Activated CD4-positive, alpha-beta T cell treated with anti-CD3 and anti-CD28 coated beads for 48 hours (primary cell): ENCODE measurements around the gene KMT2E.
A peak's percentile ranks its signal among the peaks of the same experiment; 100 is the strongest.

ENCODE experiments used
- DNase-seq: peaks from one replicate; pipeline ENCODE4 v3.0.0-alpha.2; 2020

The KMT2E gene

DNA sequence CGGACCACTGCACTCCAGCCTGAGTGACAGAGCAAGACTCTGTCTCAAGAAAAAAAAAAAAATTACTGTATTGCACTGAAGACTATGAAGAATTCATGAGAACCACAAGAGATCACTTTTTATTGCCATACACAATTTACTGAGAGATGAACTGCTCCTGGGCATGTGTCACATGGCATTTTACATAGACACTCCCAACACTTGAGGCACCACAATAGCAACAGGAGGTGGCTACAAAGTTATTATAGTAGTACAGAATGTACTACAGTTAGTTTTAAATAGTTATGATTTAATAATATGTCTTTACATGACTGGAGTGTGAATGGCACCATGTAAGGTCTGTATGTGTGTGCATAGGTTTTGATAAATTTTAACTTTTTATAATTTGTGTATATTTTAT is 70.6 kb downstream of the KMT2E start:
- DNase-seq: no peak

DNA sequence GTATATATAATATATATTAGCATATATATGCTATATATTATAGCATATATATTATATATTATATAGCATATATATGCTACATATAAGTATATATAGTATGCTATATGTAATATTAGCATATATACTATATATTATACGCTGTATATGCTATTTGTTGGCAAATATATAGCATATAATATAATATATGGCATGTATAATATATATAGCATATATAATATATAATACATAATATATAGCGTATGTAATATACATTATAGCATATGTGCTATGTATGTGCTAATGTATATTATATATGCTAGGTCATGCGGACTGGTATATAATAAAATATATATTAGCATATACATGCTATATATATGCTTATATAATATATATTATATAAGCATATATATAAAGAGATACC is 72.8 kb downstream of the KMT2E start:
- DNase-seq: no peak

DNA sequence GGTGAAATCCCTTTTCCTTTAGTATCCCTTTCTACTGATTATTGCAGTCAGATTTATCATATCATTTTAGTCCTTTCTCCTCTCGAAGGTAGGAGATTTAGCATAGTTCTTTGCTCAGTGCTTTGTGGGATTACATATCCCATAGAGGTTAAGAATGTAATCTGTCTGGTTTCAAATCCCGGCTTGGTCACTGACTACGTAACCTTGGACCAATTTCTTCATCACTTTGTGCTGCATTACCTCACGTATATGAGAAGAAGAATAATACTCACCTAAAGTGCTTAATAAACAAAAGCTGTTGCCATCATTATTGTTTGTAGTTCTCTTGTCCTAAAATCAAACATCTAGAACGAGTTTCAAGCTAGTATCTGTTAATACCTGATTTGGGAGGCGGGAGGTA is 74.0 kb downstream of the KMT2E start:
- DNase-seq: no peak

DNA sequence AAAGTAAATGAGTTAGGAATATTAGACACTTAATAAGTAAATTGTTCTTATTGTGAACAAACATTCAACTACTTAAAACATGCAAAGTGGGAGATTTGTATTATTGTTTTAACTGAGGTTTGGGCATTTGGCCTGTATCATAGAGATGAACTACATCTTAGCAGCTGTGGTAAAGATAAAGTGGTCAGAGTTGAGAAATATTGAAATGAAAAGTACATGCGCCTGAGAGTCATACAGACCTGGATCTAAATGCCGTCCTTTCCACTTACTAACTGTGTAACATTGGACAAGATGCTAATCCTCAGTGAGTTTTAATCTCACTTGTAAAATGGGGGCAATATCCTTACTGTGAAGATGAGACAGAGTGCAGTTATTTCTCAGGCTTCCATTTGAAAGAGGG is 74.5 kb downstream of the KMT2E start:
- DNase-seq: no peak

DNA sequence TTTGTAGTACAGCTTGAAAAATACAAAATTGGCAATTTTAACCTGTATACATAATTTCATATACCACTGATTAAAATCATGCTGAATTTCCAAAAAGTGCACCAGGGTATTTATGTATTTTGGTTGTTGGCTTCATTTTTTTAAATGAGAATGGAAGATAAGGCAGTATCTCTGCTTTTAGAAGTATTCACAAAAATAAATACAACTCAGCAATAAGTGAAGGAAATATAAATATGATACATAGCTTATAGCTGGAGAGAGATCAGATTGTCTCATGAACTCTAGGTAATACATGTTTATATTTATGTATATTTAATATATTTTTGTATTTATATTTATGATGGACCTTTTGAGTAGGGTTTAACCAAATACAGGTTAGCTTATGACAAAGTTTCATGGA is 81.0 kb downstream of the KMT2E start:
- no peak for DNase-seq

DNA sequence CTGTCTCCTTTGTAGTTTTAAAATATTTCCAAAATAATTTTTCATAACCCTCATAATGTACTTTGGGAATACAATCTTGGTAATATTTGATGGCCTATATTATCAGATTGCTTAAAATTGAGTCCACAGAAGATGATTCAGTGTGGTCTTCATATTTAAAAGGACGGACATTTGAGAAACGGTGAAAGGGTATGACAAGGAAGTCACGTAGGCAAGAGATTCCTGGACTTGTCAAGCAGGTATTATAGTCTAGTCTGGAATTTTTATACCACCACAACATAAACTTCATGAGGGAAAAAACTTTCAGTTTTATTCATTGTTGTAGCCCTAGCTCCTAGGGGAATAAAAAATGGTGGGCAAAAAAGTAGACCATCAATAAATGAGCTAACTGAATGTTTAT is 82.3 kb downstream of the KMT2E start:
- DNase-seq: no peak

DNA sequence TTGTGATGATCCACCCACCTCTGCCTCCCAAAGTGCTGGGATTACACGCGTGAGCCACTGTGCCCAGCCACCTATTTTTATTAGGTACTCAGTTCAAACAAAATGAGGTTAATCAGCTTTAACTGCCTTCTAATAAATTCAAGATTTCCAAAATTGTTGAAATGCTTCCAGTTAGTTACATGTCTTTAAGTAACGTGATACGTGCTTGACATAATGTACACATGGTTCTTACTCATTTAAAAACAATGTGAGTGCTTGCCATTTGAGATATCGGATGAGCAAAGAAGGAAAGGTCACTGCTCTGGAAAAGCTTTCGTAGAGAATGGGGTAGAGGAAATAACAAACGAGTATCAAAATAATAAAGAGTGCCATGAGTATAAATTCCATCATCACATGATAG is 83.6 kb downstream of the KMT2E start:
- DNase-seq: no peak

DNA sequence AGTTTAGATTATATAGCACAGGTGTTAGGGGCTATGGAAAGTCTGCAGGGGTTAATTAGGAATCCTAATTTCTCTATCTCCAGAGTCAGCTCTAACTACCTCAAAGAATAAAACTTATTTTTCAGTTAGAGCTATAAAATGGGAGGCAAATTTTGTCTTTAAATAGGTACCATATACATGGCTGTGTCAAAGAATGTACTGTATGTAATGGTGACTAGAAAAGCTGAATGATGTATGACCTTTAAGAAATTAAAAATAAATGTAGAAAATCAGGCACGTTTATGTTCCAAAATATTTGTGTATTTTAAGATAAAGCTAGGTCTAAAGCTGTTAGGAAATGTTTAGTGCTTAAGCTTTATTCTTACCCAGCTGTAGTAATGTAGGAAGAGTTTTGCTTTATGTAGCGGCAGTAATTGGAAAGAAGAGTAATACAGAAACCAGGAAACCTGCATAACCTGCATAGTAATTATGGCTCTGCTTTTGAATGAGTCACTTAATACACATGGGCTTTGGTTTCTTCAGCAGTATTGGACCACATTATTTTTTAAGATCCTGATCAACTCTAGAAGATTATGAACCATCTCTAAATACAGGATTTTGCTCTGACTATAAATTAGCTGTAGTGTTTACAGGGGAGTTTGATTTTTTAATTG is 85.0 kb downstream of the KMT2E start:
- no peak for DNase-seq

DNA sequence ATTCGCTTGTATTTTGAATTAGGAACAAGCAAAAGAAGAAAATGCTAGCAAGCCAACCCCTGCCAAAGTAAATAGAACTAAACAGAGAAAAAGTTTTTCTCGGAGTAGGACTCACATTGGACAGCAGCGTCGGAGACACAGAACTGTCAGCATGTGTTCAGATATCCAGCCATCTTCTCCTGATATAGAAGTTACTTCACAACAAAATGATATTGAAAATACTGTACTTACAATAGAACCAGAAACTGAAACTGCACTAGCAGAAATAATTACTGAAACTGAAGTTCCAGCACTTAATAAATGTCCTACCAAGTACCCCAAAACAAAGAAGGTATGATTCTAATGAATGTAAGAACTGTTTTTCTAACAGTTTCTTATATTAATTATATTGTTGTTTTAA is 87.9 kb downstream of the KMT2E start:
- DNase-seq: no peak

DNA sequence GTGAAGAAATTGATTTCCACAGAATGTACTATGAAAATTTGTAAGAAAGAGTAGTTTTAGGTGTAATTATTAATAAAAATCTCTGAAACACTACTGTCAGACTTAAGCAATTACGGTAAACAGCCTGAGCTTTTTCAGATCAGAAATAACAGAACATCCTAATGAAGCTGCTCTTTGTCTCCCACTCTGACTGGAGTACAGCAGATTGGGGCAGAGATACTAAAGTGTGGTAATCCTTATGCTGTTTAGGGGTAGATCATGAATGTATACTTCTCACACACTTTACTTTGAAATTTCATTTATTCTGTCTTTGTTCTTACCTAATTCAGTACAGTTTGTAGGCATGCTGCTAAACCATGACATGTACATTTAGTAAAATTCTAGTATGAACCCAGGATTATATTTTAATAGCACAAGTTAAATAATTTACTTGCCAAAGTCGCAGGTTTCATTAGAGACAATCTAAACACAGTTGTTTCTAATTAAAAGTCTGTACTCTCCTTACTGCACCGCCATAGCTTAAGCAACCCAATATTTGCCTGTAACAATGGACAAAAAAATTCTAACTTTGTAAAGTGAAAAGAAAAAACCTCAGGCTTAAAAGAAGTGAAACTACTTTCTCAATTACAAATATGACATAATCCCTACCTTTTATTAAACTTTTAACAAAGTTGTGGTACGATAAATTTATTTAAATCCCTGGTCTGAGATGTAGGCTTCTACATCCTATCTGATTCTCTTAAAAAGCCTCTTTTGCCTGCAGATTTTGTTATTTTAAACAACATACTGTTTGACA is 88.8 kb downstream of the KMT2E start:
- DNase-seq: no peak

DNA sequence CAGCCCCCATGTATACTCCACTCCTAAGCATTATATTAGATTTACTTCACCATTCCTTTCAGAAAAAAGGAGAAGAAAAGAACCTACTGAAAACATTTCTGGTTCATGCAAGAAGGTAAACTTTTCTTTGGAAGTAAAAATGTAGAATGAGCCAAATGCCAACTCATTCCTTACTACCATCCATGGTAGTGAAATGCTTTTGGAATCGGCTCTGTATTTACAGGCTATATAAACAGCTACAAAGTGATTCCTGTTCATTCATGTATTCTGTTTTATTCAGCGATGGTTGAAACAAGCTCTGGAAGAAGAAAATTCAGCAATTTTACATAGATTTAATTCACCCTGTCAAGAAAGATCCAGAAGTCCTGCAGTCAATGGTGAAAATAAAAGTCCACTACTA is 91.6 kb downstream of the KMT2E start:
- DNase-seq: no peak

DNA sequence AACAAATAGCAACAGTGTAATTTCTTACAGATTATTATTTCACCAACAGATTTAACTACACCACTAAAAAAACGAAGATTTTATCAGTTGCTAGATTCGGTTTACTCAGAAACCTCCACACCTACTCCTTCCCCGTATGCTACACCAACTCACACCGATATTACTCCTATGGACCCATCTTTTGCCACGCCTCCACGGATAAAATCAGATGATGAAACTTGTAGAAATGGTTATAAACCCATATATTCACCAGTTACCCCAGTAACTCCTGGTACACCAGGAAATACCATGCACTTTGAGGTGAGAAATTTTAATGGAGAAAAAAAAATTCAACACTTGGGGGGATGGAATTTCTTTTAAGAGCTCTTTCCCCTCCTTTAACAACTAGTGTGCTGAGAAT is 92.5 kb downstream of the KMT2E start:
- DNase-seq: no peak

DNA sequence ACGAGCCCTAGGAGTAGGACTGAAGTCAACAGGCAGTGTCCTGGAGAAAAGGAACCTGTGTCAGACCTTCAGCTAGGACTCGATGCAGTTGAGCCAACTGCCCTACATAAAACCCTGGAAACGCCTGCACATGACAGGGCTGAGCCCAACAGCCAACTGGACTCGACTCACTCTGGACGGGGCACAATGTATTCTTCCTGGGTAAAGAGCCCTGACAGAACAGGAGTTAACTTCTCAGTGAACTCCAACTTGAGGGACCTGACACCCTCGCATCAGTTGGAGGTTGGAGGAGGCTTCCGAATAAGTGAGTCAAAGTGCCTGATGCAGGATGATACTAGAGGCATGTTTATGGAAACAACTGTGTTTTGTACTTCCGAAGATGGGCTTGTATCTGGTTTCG is 93.5 kb downstream of the KMT2E start:
- no peak for DNase-seq

DNA sequence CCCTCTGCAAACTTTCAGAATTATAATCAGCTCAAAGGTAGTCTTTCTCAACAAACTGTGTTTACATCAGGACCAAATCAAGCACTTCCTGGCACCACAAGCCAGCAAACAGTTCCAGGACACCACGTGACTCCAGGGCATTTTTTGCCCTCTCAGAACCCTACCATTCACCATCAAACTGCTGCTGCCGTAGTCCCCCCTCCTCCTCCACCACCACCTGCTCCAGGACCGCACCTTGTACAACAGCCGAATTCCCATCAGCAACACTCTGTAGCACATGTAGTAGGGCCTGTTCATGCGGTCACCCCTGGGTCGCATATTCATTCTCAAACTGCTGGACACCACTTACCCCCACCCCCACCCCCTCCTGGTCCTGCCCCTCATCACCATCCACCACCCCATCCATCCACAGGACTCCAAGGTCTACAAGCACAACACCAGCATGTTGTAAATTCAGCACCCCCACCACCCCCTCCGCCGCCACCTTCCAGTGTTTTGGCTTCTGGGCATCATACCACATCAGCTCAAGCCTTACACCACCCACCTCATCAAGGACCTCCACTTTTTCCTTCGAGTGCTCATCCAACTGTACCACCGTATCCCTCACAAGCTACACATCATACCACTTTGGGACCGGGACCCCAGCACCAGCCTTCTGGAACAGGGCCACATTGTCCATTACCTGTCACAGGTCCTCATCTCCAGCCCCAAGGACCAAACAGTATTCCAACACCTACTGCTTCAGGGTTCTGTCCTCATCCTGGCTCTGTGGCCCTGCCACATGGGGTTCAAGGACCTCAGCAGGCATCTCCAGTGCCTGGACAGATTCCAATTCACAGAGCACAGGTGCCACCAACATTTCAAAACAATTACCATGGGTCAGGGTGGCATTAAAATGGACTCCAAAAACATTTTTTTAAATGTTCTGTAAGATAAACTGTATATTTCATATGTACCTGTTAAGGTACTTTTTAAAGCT is 98.7 kb downstream of the KMT2E start:
- DNase-seq: no peak

DNA sequence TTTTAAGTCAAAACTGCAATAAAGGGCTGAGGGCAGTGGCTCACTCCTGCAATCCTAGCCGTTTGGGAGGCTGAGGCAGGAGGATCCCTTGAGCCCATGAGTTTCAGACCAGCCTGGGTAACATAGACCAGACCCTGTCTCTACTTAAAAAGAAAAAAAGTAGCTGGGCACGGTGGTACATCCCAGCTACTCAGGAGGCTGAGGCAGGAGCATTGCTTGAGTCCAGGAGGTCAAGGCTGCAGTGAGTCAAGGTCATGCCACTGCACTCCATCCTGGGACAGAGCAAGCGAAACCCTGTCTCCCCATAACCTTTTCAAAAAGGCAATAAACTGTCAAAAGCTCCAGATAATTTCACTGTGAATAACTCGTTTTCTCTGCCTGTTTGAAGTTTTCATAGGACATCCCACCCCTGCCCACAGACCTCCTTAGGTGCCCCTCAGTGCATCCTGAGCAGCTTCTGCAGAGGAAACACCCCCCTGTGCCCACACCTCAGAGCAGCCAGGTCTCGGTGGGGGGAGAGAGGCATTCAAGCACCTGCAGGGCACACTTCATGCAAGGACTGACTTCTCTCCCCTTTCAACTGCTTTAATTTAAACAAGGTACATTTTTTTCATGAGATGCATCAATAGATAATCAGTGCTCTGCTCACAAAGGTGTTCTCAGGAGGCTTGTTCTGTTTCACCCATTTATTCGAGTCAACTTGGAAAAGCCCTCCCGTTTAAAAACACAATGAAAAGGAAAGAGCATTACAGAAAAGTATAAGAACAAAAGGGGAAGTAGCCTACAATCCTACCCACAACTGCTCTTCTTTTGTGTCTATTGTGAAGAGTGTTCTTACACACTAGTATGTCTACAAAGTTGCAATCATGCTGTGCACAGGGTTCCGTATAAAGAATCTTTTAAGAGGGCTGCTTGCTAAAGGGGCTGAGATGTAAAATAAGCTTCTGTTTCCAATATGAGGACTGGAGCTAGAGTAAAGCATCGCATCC is 104.9 kb downstream of the KMT2E start:
- no peak for DNase-seq

DNA sequence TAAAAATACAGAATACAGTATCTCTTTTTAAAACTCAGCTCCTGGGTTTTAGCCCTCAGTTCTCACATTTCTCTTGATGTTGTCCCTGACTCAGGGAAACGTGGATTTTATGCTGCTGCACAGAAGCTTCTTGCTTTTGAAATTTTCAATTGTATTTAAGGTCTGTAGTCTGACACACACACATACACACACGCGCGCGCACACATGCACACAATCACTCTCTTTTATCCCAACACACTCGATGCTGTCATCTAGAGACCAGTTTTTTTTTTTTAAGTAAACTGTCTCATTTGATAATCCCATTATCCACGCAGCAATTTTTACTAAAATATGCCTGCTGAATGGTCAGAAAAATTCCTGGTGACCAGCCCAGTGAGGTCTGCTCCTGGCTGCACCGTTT is 108.6 kb downstream of the KMT2E start:
- no peak for DNase-seq

DNA sequence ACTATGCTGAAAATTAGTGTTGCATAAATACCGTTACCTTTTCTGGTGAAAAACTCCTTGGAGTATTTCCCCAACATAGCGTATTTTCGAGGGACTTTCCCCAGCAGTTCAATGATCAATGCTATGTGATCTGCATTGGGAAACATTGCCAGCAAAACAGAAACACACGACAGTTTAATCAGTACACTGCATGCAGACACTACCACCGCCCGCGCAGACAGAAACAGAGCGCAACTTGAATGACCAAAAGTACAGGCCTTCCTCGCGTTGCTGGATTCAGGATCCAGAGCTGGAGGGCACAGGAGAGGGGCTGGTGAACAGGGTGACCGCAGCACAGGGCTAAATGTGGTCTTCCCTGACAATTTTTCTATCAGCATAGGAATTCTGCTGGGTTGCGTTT is 111.7 kb downstream of the KMT2E start:
- DNase-seq: no peak

DNA sequence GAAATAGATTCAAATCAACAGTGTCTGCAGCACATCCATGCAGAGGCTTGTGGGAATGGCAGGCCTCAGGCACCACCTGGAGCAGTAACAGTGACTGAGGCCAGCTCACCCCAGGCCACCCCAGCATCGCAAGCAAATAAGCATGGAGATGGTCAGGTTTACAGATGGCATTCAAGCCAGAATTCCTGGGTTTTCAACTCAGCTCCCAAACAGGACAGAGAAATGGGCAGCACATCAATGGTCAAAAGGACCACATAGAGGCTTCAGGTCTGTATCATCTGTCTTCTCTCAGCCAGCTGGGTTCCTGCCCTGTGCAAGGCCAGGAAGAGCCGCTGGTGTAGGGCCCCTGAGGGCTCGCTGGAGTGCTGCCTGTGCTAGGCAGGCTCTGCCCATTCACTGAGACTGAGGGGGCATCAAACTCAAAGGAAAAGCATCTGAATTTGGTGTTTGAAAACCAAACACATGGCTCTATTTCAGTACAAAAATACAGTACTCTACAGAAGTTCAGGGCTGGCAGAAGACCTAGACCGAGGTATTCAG is 112.5 kb downstream of the KMT2E start:
- DNase-seq: no peak

DNA sequence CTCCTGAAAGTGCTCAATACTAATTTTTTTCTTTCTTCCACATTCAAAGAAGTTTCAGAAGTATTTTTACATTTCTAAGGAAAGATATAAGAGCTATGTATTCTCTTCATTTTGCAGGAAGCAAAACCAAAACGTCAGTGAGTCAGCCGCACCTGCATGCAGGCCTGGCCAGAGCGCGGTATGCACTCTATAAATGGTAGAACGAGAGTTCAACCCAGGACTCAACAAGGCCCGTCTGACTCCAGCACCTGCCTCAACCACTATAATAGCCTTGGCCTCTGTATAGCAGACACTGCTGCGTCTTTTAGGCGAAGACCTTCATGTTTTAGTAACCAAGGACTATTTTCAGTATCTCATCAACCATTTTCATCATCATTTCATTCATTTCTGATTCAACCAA is 113.2 kb downstream of the KMT2E start:
- DNase-seq: peak; percentile 39

DNA sequence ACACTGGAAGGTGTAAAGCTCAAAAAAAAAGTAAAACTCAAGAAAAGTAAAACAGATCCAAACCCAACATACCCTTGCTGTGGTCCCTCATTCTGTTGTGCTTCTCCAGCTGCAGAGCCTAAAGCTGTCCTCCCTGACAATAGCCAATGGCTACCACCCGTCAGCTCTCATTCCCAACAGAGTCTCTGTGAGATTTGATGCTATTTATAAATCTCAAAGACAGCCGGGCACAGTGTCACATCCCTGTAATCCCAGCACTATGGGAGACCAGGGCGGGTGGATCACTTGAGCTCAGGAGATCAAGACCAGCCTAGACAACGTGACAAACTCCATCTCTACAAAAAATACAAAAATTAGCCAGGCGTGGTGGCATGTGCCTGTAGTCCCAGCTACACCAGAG is 116.0 kb downstream of the KMT2E start:
- DNase-seq: no peak

DNA sequence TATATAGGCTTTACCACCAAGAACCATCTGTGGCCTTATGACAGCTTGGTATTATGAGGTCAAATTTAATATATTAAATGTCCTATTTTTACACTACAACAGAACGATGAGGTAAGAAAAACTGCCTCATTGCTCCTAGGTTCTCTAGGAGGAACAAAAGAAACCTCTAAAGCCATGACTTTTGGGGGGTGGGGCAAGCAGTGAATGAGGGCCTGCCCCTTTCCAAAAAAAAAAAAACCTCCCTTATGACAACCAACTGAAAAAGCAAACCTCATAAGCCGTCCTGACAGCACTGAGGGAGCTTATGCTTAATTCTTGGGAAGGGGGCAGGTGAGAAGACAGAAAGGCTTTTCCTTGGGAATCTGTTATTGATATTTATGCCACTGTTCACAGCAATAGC is 116.6 kb downstream of the KMT2E start:
- no peak for DNase-seq

DNA sequence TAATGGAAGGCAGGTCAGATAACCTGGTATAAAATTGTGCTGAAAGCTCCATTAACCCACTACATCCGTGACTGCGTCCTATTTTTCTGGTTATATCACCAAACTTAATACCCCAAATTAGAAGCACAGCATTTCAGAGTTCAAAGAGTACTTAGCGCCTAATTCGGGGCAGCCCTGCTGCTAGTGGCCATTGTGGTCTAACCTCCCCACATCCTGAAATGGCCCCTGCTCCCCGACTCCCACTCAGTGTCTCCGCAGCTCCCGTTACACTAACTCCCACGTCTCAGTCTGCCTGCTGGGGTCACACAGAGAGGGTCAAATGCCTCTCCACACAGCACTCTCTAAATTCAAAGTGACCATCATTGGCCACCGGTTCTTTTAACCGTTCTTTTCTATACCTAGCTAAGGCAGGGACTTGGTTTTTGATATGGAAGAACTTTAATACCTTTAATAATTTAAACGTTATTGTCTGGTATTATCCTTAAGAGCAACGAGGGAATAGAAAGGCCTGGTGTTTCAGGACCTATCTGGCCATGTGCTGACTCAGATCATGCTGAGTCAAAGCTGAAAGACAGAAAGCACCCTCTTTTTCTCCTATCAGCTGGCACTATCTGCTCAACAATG is 117.1 kb downstream of the KMT2E start:
- DNase-seq: no peak
